Naive thymus-derived CD4-positive, alpha-beta T cell (primary cell): ENCODE measurements around the gene B9D1. TPM values are rescaled to one million over a fixed set of nuclear protein-coding genes. Genes with fewer than 3 reads are reported as not detected.

Experiments
- ATAC-seq: fragments of 150-1000 bp; cut with Tn5 transposase; 2 replicates; pipeline ENCODE4 v1.10.0; 2021; ENCODE audit warnings: mild to moderate bottlenecking, moderate library complexity
- CTCF ChIA-PET: fragments of 350-600 bp; sonication (Branson Sonifier 250); formaldehyde crosslinking; loops from one replicate; lab custom pipeline; 2021; ENCODE audit warnings: antibody characterized with exemption; lab: Charles Lee
- POLR2A ChIA-PET: fragments of 350-600 bp; sonication (Branson Sonifier 250); formaldehyde crosslinking; loops from one replicate; lab custom pipeline; 2021; ENCODE audit warnings: antibody characterized with exemption, inconsistent platforms; lab: Charles Lee
- DNase-seq, 9 donors: peaks; one replicate each; pipeline versions ENCODE4 v3.0.0 to v3.0.0-alpha.2; 2020 to 2022; ENCODE audit warnings: mixed read lengths in 1 of 9
- H3K27ac ChIP-seq: one replicate; pipeline ENCODE4 v1.7.0; 2013; ENCODE audit warnings: mild to moderate bottlenecking, low read depth, low read length, moderate library complexity
- H3K27me3 ChIP-seq, 2 donors: one replicate each; pipeline ENCODE4 v1.7.0; 2013; ENCODE audit warnings: low read length in 2 of 2, mild to moderate bottlenecking in 2 of 2, moderate library complexity in 2 of 2; ENCODE audit not compliant: control insufficient read depth in 2 of 2, insufficient read depth in 2 of 2
- H3K36me3 ChIP-seq, 3 experiments: 1 replicate in 2 of 3; 2 replicates in 1 of 3; pipeline ENCODE4 v1.7.0; 2013; ENCODE audit warnings: low read length in 3 of 3, mild to moderate bottlenecking in 3 of 3, moderate library complexity in 1 of 3; ENCODE audit not compliant: insufficient read depth in 3 of 3, control insufficient read depth in 2 of 3
- H3K4me1 ChIP-seq, 2 donors: one replicate each; pipeline ENCODE4 v1.7.0; 2013; ENCODE audit warnings: low read length in 2 of 2, mild to moderate bottlenecking in 2 of 2, moderate library complexity in 1 of 2; ENCODE audit not compliant: control insufficient read depth in 2 of 2, insufficient read depth in 2 of 2
- H3K4me3 ChIP-seq: 2 replicates; pipeline ENCODE4 v1.7.0; 2013; ENCODE audit warnings: mild to moderate bottlenecking, low read length
- H3K9me3 ChIP-seq, 3 experiments: 1 replicate in 2 of 3; 2 replicates in 1 of 3; pipeline ENCODE4 v1.7.0; 2013; ENCODE audit warnings: low read length in 3 of 3; ENCODE audit not compliant: control insufficient read depth in 2 of 3
- H3K27ac Mint-ChIP-seq, 9 donors: one replicate each; pipeline ENCODE4 v1.8.0; 2020 to 2022; ENCODE audit warnings: mixed read lengths in 9 of 9, mild to moderate bottlenecking in 8 of 9, moderate library complexity in 5 of 9, inconsistent platforms in 2 of 9
- H3K27me3 Mint-ChIP-seq, 5 donors: one replicate each; pipeline ENCODE4 v1.8.0; 2021 to 2022; ENCODE audit warnings: mixed read lengths in 5 of 5, mild to moderate bottlenecking in 1 of 5
- H3K36me3 Mint-ChIP-seq, 5 donors: one replicate each; pipeline ENCODE4 v1.8.0; 2020 to 2022; ENCODE audit warnings: mixed read lengths in 5 of 5, mild to moderate bottlenecking in 3 of 5, inconsistent platforms in 1 of 5
- H3K4me1 Mint-ChIP-seq, 7 donors: one replicate each; pipeline ENCODE4 v1.8.0; 2020 to 2022; ENCODE audit warnings: mixed read lengths in 7 of 7, mild to moderate bottlenecking in 3 of 7, inconsistent platforms in 1 of 7
- H3K4me3 Mint-ChIP-seq, 10 donors: one replicate each; pipeline ENCODE4 v1.8.0; 2020 to 2022; ENCODE audit warnings: mild to moderate bottlenecking in 10 of 10, mixed read lengths in 10 of 10, moderate library complexity in 6 of 10, inconsistent platforms in 2 of 10
- H3K9me3 Mint-ChIP-seq, 11 donors: one replicate each; pipeline ENCODE4 v1.8.0; 2020 to 2022; ENCODE audit warnings: mixed read lengths in 11 of 11, mild to moderate bottlenecking in 4 of 11, inconsistent platforms in 1 of 11, moderate library complexity in 1 of 11
- intact Hi-C, 2 donors: fragments of 100-400 bp; cut with micrococcal nuclease; formaldehyde crosslinking; loops; one replicate each; pipeline ENCODE4 v1.15.1; 2023
- polyA plus RNA-seq, 2 donors: library from polyadenylated mRNA; unstranded; fragments of 300-500 nt; fragmentation: Illumina TruSeq; gene quantifications; one replicate each; pipeline ENCODE4 v1.2.3, GENCODE V29; 2021
- total RNA-seq, 6 experiments: library from RNA in 5 of 6; stranded (reverse) in 5 of 6; gene quantifications; 1 replicate in 5 of 6; 2 replicates in 1 of 6; pipeline ENCODE4 v1.2.3 and lab custom pipeline; 2021 to 2026

Gene B9D1
- total and polyA plus RNA-seq, 7 experiments from 2014 or later = 0.58 to 5.0 (median 2.1) TPM; not detected in 1

- POLR2A ChIA-PET = no interaction called here
- Mint-ChIP-seq H3K27me3 (peaks cover 0 to 12% (median 0%) of the 10 kb centered on the region in 5 donors), H3K4me1 (no peaks in the 10 kb centered on the region), H3K9me3 (peaks cover 0 to 4% (median 0%) of the 10 kb centered on the region in 11 donors), H3K36me3 (peaks cover 0 to 4% (median 0%) of the 10 kb centered on the region in 5 donors), H3K27ac (no peak overlapping the region), H3K4me3 (no peak overlapping the region)
- DNase-seq (no peak), ATAC-seq (no peak)
- Histone ChIP-seq H3K9me3 (no peaks in the 10 kb centered on the region), H3K27ac (no peak overlapping the region), H3K27me3 (no peaks in the 10 kb centered on the region), H3K4me1 (no peaks in the 10 kb centered on the region), H3K36me3 (no peaks in the 10 kb centered on the region), H3K4me3 (no peak overlapping the region)
- intact Hi-C loops = no loop called here
- CTCF ChIA-PET = no interaction called here
Observed at GRCh38 chr17:19408346-19408710, 45.8 kb upstream of the B9D1 start.

- H3K4me3 ChIP-seq = no peak overlapping the region
- no peaks in the 10 kb centered on the region for H3K36me3 ChIP-seq
- intact Hi-C loops = no loop called here
- peaks cover 0 to 4% (median 0%) of the 10 kb centered on the region in 11 donors for H3K9me3 Mint-ChIP-seq
- no peak overlapping the region for H3K27ac ChIP-seq
- ChIA-PET CTCF (no interaction called here), POLR2A (no interaction called here)
- ATAC-seq (no peak), DNase-seq (no peak)
- peaks cover 0 to 4% (median 0%) of the 10 kb centered on the region in 5 donors for H3K36me3 Mint-ChIP-seq
- H3K4me3 Mint-ChIP-seq = no peak overlapping the region
- H3K27ac Mint-ChIP-seq = no peak overlapping the region
- H3K4me1 Mint-ChIP-seq = no peaks in the 10 kb centered on the region
- no peaks in the 10 kb centered on the region for H3K4me1 ChIP-seq
- no peaks in the 10 kb centered on the region for H3K9me3 ChIP-seq
- no peaks in the 10 kb centered on the region for H3K27me3 ChIP-seq
- H3K27me3 Mint-ChIP-seq = peaks cover 0 to 12% (median 0%) of the 10 kb centered on the region in 5 donors
Observed at GRCh38 chr17:19407601-19408345, 45.2 kb upstream of the B9D1 start.

- H3K4me3 Mint-ChIP-seq = no peak overlapping the region
- intact Hi-C loops = no loop called here
- ChIA-PET CTCF (no interaction called here), POLR2A (no interaction called here)
- Histone ChIP-seq H3K27ac (no peak overlapping the region), H3K4me1 (no peaks in the 10 kb centered on the region), H3K9me3 (no peaks in the 10 kb centered on the region), H3K36me3 (no peaks in the 10 kb centered on the region), H3K27me3 (no peaks in the 10 kb centered on the region), H3K4me3 (no peak overlapping the region)
- ATAC-seq (no peak), DNase-seq (no peak)
- H3K36me3 Mint-ChIP-seq = peaks cover 0 to 4% (median 0%) of the 10 kb centered on the region in 5 donors
- H3K4me1 Mint-ChIP-seq = no peaks in the 10 kb centered on the region
- H3K9me3 Mint-ChIP-seq = peaks cover 0 to 4% (median 0%) of the 10 kb centered on the region in 11 donors
- H3K27me3 Mint-ChIP-seq = peaks cover 0 to 10% (median 5%) of the 10 kb centered on the region in 5 donors
- no peak overlapping the region for H3K27ac Mint-ChIP-seq
Observed at GRCh38 chr17:19405114-19405513, 42.6 kb upstream of the B9D1 start.

GRCh38 chr17:19404264-19404663, 41.7 kb upstream of the B9D1 start:
- Mint-ChIP-seq H3K9me3 (peaks cover 0 to 4% (median 0%) of the 10 kb centered on the region in 11 donors), H3K27me3 (peaks cover 0 to 8% (median 5%) of the 10 kb centered on the region in 5 donors), H3K36me3 (peaks cover 0 to 4% (median 0%) of the 10 kb centered on the region in 5 donors), H3K27ac (no peak overlapping the region), H3K4me3 (no peak overlapping the region), H3K4me1 (no peaks in the 10 kb centered on the region)
- Histone ChIP-seq H3K9me3 (no peaks in the 10 kb centered on the region), H3K4me1 (no peaks in the 10 kb centered on the region), H3K27ac (no peak overlapping the region), H3K4me3 (no peak overlapping the region), H3K27me3 (no peaks in the 10 kb centered on the region), H3K36me3 (no peaks in the 10 kb centered on the region)
- CTCF ChIA-PET = no interaction called here
- intact Hi-C loops = no loop called here
- POLR2A ChIA-PET = no interaction called here
- ATAC-seq = no peak
- no peak for DNase-seq

- ChIA-PET POLR2A (no interaction called here), CTCF (no interaction called here)
- Mint-ChIP-seq H3K27ac (no peak overlapping the region), H3K27me3 (peaks cover 0 to 9% (median 6%) of the 10 kb centered on the region in 5 donors), H3K4me3 (no peak overlapping the region), H3K9me3 (peaks cover 0 to 4% (median 0%) of the 10 kb centered on the region in 11 donors), H3K36me3 (peaks cover 0 to 4% (median 0%) of the 10 kb centered on the region in 5 donors), H3K4me1 (peaks cover 0 to 3% (median 0%) of the 10 kb centered on the region in 7 donors)
- H3K27ac ChIP-seq = no peak overlapping the region
- no peaks in the 10 kb centered on the region for H3K9me3 ChIP-seq
- H3K27me3 ChIP-seq = no peaks in the 10 kb centered on the region
- intact Hi-C loops = no loop called here
- H3K4me3 ChIP-seq = no peak overlapping the region
- no peaks in the 10 kb centered on the region for H3K36me3 ChIP-seq
- no peaks in the 10 kb centered on the region for H3K4me1 ChIP-seq
- DNase-seq (no peak), ATAC-seq (no peak)
Observed at GRCh38 chr17:19403021-19403420, 40.5 kb upstream of the B9D1 start.

- CTCF ChIA-PET = no interaction called here
Observed at GRCh38 chr17:19402171-19402570, 39.6 kb upstream of the B9D1 start.

More at GRCh38 chr17:19402171-19402570, 39.6 kb upstream of the B9D1 start:
- no peak overlapping the region for H3K27ac ChIP-seq
- Mint-ChIP-seq H3K36me3 (peaks cover 0 to 4% (median 0%) of the 10 kb centered on the region in 5 donors), H3K27ac (no peak overlapping the region), H3K4me1 (peaks cover 0 to 3% (median 0%) of the 10 kb centered on the region in 7 donors), H3K4me3 (no peak overlapping the region), H3K27me3 (peaks cover 0 to 9% (median 6%) of the 10 kb centered on the region in 5 donors), H3K9me3 (peaks cover 0 to 4% (median 0%) of the 10 kb centered on the region in 11 donors)
- H3K4me3 ChIP-seq = no peak overlapping the region
- H3K27me3 ChIP-seq = no peaks in the 10 kb centered on the region
- H3K9me3 ChIP-seq = no peaks in the 10 kb centered on the region
- ATAC-seq = no peak
- no peak for DNase-seq
- intact Hi-C loops = no loop called here
- no peaks in the 10 kb centered on the region for H3K36me3 ChIP-seq
- no peaks in the 10 kb centered on the region for H3K4me1 ChIP-seq
- POLR2A ChIA-PET = no interaction called here
